Ascending aorta (tissue), 2 donors: ENCODE measurements around the gene HLA-C. TPM values are rescaled to one million over a fixed set of nuclear protein-coding genes. Genes with fewer than 3 reads are reported as not detected.

ENCODE experiments used
- DNase-seq, 2 donors: peaks; one replicate each; pipeline ENCODE4 v3.0.0-alpha.2; 2019; ENCODE audit warnings: low spot score in 2 of 2
- H3K27ac ChIP-seq, 2 donors: fragments of 200-600 bp; sonication (generic); one replicate each; pipeline ENCODE4 v1.5.1; 2016 to 2017; ENCODE audit warnings: mild to moderate bottlenecking in 1 of 2
- H3K27me3 ChIP-seq: fragments of 200-600 bp; sonication (generic); one replicate; pipeline ENCODE4 v1.5.1; 2017
- H3K36me3 ChIP-seq, 2 donors: fragments of 200-600 bp; sonication (generic); one replicate each; pipeline ENCODE4 v1.5.1; 2016
- H3K4me1 ChIP-seq, 2 donors: fragments of 200-600 bp; sonication (generic); one replicate each; pipeline ENCODE4 v1.5.1; 2016 to 2017; ENCODE audit warnings: mild to moderate bottlenecking in 1 of 2
- H3K4me3 ChIP-seq, 2 donors: fragments of 200-600 bp; sonication (generic); one replicate each; pipeline ENCODE4 v1.5.1; 2016 to 2017; ENCODE audit warnings: mild to moderate bottlenecking in 1 of 2
- H3K9me3 ChIP-seq, 2 donors: fragments of 200-600 bp; sonication (generic); one replicate each; pipeline ENCODE4 v1.5.1; 2016
- intact Hi-C: fragments of 100-400 bp; cut with DNase I; formaldehyde crosslinking; loops from one replicate; pipeline ENCODE4 v1.15.1; 2023
- total RNA-seq: library from RNA; depleted of rRNA; stranded (reverse); fragments of >200 nt; gene quantifications from one replicate; pipeline ENCODE4 v1.1.0, GENCODE V29; 2016
- TF ChIP-seq, protein P1 (sequence below), 3 experiments: fragments of 200-600 bp in 2 of 3; fragments of 450-650 bp in 1 of 3; sonication (generic) in 2 of 3; IDR thresholded peaks; one replicate each; pipeline ENCODE4 v1.5.1; 2016 to 2019; ENCODE audit warnings: antibody characterized with exemption in 3 of 3, mild to moderate bottlenecking in 1 of 3, moderate library complexity in 1 of 3

HLA-C gene
- total RNA-seq, 1 donor from 2014 or later = 921 TPM

DNA sequence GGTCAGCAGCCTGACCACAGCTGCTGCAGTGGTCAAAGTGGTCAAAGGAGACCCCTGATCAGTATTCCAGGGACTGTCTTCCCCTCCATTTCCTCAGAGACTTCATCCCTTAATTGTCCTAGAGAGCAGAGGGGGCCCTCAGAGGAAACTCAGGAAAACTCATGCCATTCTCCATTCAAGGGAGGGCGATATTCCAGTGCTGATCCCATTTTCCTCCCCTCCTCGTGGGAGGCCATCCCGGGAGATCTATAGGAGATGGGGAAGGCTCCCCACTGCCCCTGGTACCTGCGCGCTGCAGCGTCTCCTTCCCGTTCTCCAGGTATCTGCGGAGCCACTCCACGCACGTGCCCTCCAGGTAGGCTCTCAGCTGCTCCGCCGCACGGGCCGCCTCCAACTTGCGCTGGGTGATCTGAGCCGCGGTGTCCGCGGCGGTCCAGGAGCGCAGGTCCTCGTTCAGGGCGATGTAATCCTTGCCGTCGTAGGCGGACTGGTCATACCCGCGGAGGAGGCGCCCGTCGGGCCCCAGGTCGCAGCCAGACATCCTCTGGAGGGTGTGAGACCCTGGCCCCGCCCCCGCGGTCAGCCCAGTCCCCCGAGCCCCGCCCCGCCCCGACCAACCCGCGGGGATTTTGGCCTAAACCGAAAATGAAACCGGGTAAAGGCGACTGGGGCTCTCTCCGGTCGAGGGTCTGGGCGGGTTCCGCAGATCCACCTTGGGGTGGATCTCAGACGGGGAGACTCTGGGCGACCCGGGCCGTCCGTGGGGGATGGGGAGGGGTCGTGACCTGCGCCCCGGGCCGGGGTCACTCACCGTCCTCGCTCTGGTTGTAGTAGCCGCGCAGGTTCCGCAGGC, 878 bp downstream of the HLA-C start:
- H3K27ac ChIP-seq = peak overlapping the region; percentile 83 to 99
- peak in 1 of 2 donors; percentile 89 for DNase-seq
- H3K9me3 ChIP-seq = no peaks in the 10 kb centered on the region
- peaks cover 0 to 2% of the 10 kb centered on the region in 2 donors for H3K4me1 ChIP-seq
- TF ChIP-seq, protein P1, sequence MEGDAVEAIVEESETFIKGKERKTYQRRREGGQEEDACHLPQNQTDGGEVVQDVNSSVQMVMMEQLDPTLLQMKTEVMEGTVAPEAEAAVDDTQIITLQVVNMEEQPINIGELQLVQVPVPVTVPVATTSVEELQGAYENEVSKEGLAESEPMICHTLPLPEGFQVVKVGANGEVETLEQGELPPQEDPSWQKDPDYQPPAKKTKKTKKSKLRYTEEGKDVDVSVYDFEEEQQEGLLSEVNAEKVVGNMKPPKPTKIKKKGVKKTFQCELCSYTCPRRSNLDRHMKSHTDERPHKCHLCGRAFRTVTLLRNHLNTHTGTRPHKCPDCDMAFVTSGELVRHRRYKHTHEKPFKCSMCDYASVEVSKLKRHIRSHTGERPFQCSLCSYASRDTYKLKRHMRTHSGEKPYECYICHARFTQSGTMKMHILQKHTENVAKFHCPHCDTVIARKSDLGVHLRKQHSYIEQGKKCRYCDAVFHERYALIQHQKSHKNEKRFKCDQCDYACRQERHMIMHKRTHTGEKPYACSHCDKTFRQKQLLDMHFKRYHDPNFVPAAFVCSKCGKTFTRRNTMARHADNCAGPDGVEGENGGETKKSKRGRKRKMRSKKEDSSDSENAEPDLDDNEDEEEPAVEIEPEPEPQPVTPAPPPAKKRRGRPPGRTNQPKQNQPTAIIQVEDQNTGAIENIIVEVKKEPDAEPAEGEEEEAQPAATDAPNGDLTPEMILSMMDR (IDR thresholded peaks at IDR 0.05) = no peak
- H3K36me3 ChIP-seq = peaks cover 0 to 17% of the 10 kb centered on the region in 2 donors
- H3K27me3 ChIP-seq = no peaks in the 10 kb centered on the region
- intact Hi-C loops = loop anchor here (5.0 kb wide), 2 partner anchors 134 to 944 kb away; partner anchors contain the start of genes PSORS1C2 and TRIM39
- H3K4me3 ChIP-seq = peak overlapping the region; percentile 68 to 71

DNA sequence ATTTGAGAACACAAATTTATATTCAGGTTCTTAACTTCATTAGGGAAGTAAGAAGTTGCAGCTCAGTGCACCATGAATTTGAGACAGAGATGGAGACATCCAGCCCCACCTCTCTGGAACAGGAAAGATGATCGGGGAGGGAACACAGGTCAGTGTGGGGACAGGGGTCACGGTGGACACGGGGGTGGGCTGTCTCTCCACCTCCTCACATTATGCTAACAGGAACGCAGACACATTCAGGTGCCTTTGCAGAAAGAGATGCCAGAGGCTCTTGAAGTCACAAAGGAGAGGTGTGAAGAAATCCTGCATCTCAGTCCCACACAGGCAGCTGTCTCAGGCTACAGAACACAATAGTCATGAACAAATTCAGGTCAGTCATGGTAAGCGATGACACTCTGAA, 3.1 kb downstream of the HLA-C start:
- no peaks in the 10 kb centered on the region for H3K9me3 ChIP-seq
- H3K27ac ChIP-seq = no peak overlapping the region
- peaks cover 0 to 17% of the 10 kb centered on the region in 2 donors for H3K36me3 ChIP-seq
- no peak overlapping the region for H3K4me3 ChIP-seq
- no peaks in the 10 kb centered on the region for H3K27me3 ChIP-seq
- TF ChIP-seq, protein P1 (IDR thresholded peaks at IDR 0.05) = no peak
- no peak for DNase-seq
- intact Hi-C loops = no loop called here
- H3K4me1 ChIP-seq = peaks cover 0 to 2% of the 10 kb centered on the region in 2 donors

DNA sequence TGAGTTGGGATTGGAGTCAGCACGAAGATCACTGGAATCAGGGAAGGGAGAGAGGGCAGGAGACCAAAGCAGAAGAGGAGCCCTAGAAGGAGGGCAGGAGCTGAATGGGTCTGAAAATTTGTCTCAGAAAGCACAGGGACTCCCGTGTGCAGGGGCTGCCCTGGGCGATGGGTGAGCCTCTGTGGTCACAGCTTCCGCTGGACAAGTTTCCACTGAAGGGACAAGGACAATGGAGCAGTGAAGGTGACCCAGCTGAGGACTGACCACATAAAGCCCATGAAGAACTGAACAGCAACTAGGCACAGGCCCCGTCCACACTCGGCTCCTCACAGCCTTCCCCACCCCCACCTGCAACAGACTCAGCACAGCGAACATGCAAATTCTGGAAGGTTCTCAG, 3.5 kb downstream of the HLA-C start:
- Histone ChIP-seq H3K27me3 (no peaks in the 10 kb centered on the region), H3K4me3 (no peak overlapping the region), H3K4me1 (peaks cover 0 to 2% of the 10 kb centered on the region in 2 donors), H3K27ac (no peak overlapping the region), H3K9me3 (no peaks in the 10 kb centered on the region), H3K36me3 (peaks cover 0 to 17% of the 10 kb centered on the region in 2 donors)
- TF ChIP-seq, protein P1 (IDR thresholded peaks at IDR 0.05) = no peak
- DNase-seq = no peak
- intact Hi-C loops = no loop called here

DNA sequence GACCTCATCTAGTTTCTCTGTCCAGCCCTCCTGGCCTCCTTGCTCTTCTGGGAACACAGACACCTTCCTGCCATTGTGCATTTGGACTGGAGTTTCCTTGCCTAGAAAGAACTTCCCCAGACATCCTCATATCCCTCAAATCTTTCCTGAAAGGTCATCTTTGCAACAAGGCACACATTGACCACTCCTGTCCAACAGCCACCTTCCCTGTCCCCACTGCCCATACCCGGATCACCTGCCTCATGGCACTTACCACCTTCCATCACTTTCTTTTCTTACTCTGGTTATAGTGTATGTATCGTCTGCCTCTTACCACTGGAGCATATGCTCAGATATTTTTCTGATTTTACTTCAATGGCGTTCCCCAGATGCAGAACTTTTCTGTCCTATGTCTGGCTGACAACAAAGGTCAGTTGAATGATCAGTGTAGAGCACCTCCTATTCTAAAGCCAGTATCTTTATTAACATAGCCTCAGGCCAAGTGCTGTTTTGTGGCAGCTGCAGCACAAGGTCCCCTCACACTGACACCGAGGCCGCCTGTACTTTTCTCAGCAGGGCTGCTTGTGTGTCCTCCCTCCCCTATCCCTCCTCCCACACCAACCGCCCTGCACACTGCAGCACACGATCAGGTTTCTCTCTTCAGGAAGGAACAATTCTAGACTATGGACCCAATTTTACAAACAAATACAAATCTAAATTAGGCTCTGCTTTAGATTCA, 4.1 kb downstream of the HLA-C start:
- no peak overlapping the region for H3K27ac ChIP-seq
- no peak for DNase-seq
- peaks cover 0 to 2% of the 10 kb centered on the region in 2 donors for H3K4me1 ChIP-seq
- H3K36me3 ChIP-seq = peaks cover 0 to 17% of the 10 kb centered on the region in 2 donors
- TF ChIP-seq, protein P1 (IDR thresholded peaks at IDR 0.05) = no peak
- intact Hi-C loops = no loop called here
- H3K9me3 ChIP-seq = peaks cover 0 to 2% of the 10 kb centered on the region in 2 donors
- H3K27me3 ChIP-seq = no peaks in the 10 kb centered on the region
- no peak overlapping the region for H3K4me3 ChIP-seq

DNA sequence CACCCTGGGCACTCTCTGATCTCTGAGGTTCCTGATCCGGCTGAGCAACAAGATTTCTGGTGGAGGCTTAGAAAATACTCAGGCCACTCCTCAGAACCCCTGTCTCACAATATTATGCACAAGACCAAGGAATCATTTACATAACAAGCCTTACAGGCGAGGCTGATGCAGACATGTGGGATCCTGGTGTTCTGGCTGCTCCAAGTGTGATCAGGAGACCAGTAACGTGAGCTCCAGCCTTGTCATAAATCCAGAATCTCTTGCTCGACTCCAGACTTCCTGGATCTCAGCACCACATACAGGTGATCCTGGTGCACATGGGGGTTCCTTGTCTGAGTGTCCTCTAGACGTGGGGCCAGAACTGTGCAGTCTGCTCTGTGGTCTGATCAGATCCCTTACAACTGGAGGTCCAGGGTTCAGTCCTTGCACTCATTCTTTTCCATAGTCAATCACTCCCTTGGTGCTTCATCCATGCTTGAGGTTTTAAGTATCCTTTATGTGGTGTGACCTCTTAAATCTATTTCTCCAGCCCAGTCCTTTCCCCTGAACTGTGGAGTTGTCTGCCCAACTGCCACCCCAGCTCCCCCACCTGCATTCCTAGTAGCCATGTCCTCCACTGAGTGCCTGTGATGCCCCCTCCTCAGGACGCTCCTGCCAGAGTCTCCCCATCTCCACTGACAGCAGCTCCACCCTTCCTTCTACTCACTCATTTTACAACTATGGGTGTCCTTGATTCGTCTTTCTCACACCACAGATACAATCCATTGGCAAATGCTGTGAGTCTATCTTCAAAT, 5.1 kb downstream of the HLA-C start:
- TF ChIP-seq, protein P1 (IDR thresholded peaks at IDR 0.05) = no peak
- Histone ChIP-seq H3K9me3 (peaks cover 0 to 6% of the 10 kb centered on the region in 2 donors), H3K4me3 (no peak overlapping the region), H3K27ac (no peak overlapping the region), H3K27me3 (no peaks in the 10 kb centered on the region), H3K36me3 (peaks cover 0 to 17% of the 10 kb centered on the region in 2 donors), H3K4me1 (peaks cover 0 to 2% of the 10 kb centered on the region in 2 donors)
- DNase-seq = no peak
- intact Hi-C loops = no loop called here
